ENCODE results near the gene ERICH6B.

GRCh38 chr13:45492538-45492937, 123.0 kb downstream of the ERICH6B start:
- no peak for TF ChIP-seq EZH2phosphoT487 (IDR thresholded peaks at IDR 0.05; ENCODE audit: low read depth, severe bottlenecking, unreplicated experiment)
- no peak for TF ChIP-seq CTCF (IDR thresholded peaks at IDR 0.05; ENCODE audit: poor library complexity)
